GM03348 (cell line): ENCODE data around the gene TEFM.
"Not testable (repeated sequence)": the region's sequence is repeated elsewhere in the genome, so short reads cannot be mapped to it uniquely, and the experiment has no call there.

Experiments used
- DNase-seq: peaks from one replicate; pipeline ENCODE4 v3.0.0; 2012; ENCODE audit warnings: low spot score

The TEFM gene

GRCh38 chr17:30906101-30906911, at the start of gene TEFM:
TEFM (minus strand) TSS chr17:30906238; CDS start chr17:30906198, 40 bp downstream.
- peak; percentile 93 for DNase-seq

- DNase-seq = no peak
Measured at GRCh38 chr17:30954046-30954830, 48.2 kb upstream of the TEFM start.

- DNase-seq = no peak
Measured at GRCh38 chr17:30952638-30953393, 46.8 kb upstream of the TEFM start.

GRCh38 chr17:30950669-30951399, 44.8 kb upstream of the TEFM start:
- DNase-seq = peak; percentile 76

- no peak for DNase-seq
Measured at GRCh38 chr17:30950189-30950588, 44.2 kb upstream of the TEFM start.

GRCh38 chr17:30947796-30948195, 41.8 kb upstream of the TEFM start:
- no peak for DNase-seq

- no peak for DNase-seq
Measured at GRCh38 chr17:30942308-30943079, 36.5 kb upstream of the TEFM start.

GRCh38 chr17:30939051-30939689, 33.1 kb upstream of the TEFM start:
- DNase-seq = no peak

GRCh38 chr17:30933966-30934365, 27.9 kb upstream of the TEFM start:
- DNase-seq = no peak

- DNase-seq = not testable (repeated sequence)
Measured at GRCh38 chr17:30931582-30931981, 25.5 kb upstream of the TEFM start.

- no peak for DNase-seq
Measured at GRCh38 chr17:30930495-30930894, 24.5 kb upstream of the TEFM start.

- DNase-seq = not testable (repeated sequence)
Measured at GRCh38 chr17:30929861-30930260, 23.8 kb upstream of the TEFM start.

GRCh38 chr17:30929081-30929633, 23.1 kb upstream of the TEFM start:
- DNase-seq = no peak

- DNase-seq = no peak
Measured at GRCh38 chr17:30928584-30928983, 22.5 kb upstream of the TEFM start.

GRCh38 chr17:30927756-30928155, 21.7 kb upstream of the TEFM start:
- no peak for DNase-seq

GRCh38 chr17:30926516-30926915, 20.5 kb upstream of the TEFM start:
- no peak for DNase-seq

- DNase-seq = no peak
Measured at GRCh38 chr17:30924341-30924740, 18.3 kb upstream of the TEFM start.

- peak; percentile 53 for DNase-seq
Measured at GRCh38 chr17:30922235-30923030, 16.4 kb upstream of the TEFM start.

GRCh38 chr17:30921544-30922196, 15.6 kb upstream of the TEFM start, which contains the start of gene ADAP2:
ADAP2 (plus strand) TSS chr17:30921945; CDS start chr17:30922015, 70 bp downstream.
- peak; percentile 45 for DNase-seq
